PC-3 (cell line): ENCODE data around the gene RFX4. TPM values are rescaled to one million over a fixed set of nuclear protein-coding genes. Genes with fewer than 3 reads are reported as not detected.

Experiments used
- ATAC-seq: fragments of 200-7000 bp; cut with Tn5 transposase; 2 replicates; pipeline ENCODE4 v1.9.1; 2020; ENCODE audit warnings: mild to moderate bottlenecking, moderate library complexity
- Bru-seq: library from RNA; stranded (reverse); fragments of 400-500 nt; gene quantifications from one replicate; lab custom pipeline; 2021; lab: Mats Ljungman, UMichigan
- BruChase-seq, 2 experiments: library from RNA; stranded (reverse); fragments of 400-500 nt; gene quantifications; one replicate each; lab custom pipeline; 2021; lab: Mats Ljungman, UMichigan
- BruUV-seq: library from RNA; stranded (reverse); fragments of 400-500 nt; replicated peaks from 2 replicates; lab custom pipeline; 2021; lab: Mats Ljungman, UMichigan
- CTCF ChIA-PET: fragments of 300-600 bp; sonication (Branson Sonifier 250); formaldehyde crosslinking; loops from one replicate; lab custom pipeline; 2022; ENCODE audit warnings: antibody characterized with exemption; lab: Charles Lee
- POLR2A ChIA-PET: fragments of 300-600 bp; sonication (Branson Sonifier 250); formaldehyde crosslinking; loops from one replicate; lab custom pipeline; 2022; ENCODE audit warnings: antibody characterized with exemption; ENCODE audit not compliant: unreplicated experiment; lab: Charles Lee
- DNase-seq: peaks from one replicate; pipeline ENCODE4 v3.0.0-alpha.2; 2015
- H2AFZ ChIP-seq: fragments of 300-600 bp; sonication (generic); 2 replicates; pipeline ENCODE4 v1.6.0; 2016; ENCODE audit warnings: antibody characterized with exemption, low read length
- H3F3A ChIP-seq: fragments of 300-600 bp; sonication (generic); one replicate; pipeline ENCODE4 v1.6.0; 2017; ENCODE audit warnings: antibody characterized with exemption, low read length, control low read depth, mild to moderate bottlenecking; ENCODE audit not compliant: unreplicated experiment
- H3K27ac ChIP-seq: fragments of 300-600 bp; sonication (generic); 2 replicates; pipeline ENCODE4 v1.5.1; 2016; ENCODE audit warnings: mild to moderate bottlenecking, low read length
- H3K27me3 ChIP-seq: fragments of 300-600 bp; sonication (generic); 2 replicates; pipeline ENCODE4 v1.6.1; 2016; ENCODE audit warnings: low read length, mixed read lengths
- H3K36me3 ChIP-seq: fragments of 300-600 bp; sonication (generic); 2 replicates; pipeline ENCODE4 v1.6.1; 2016; ENCODE audit warnings: low read depth, mixed run types, low read length, mixed read lengths
- H3K4me1 ChIP-seq: fragments of 300-600 bp; sonication (generic); 2 replicates; pipeline ENCODE4 v1.5.1; 2016; ENCODE audit warnings: low read length; ENCODE audit not compliant: insufficient read depth
- H3K4me2 ChIP-seq: fragments of 300-600 bp; sonication (generic); 2 replicates; pipeline ENCODE4 v1.6.0; 2016; ENCODE audit warnings: low read length
- H3K4me3 ChIP-seq: fragments of 300-600 bp; sonication (generic); 2 replicates; pipeline ENCODE4 v1.5.1; 2016; ENCODE audit warnings: mild to moderate bottlenecking, low read length, mixed read lengths
- H3K79me2 ChIP-seq: fragments of 300-600 bp; sonication (generic); 2 replicates; pipeline ENCODE4 v1.6.1; 2017; ENCODE audit warnings: low read length, mixed read lengths
- H3K9ac ChIP-seq: fragments of 300-600 bp; sonication (generic); 2 replicates; pipeline ENCODE4 v1.6.0; 2016; ENCODE audit warnings: mild to moderate bottlenecking, low read length
- H3K9me2 ChIP-seq: fragments of 300-600 bp; sonication (generic); replicated peaks from 2 replicates; pipeline ENCODE4 v1.6.1; 2016; ENCODE audit warnings: mixed run types, low read length, mixed read lengths
- H3K9me3 ChIP-seq: fragments of 300-600 bp; sonication (generic); 2 replicates; pipeline ENCODE4 v1.6.1; 2016; ENCODE audit warnings: low read length, mixed read lengths
- H4K20me1 ChIP-seq: fragments of 300-600 bp; sonication (generic); 2 replicates; pipeline ENCODE4 v1.6.1; 2016; ENCODE audit warnings: low read length, mixed read lengths
- EZH2 ChIP-seq: fragments of 300-600 bp; sonication (generic); IDR thresholded peaks from one replicate; pipeline ENCODE4 v1.6.1; 2017; ENCODE audit warnings: antibody characterized with exemption, mild to moderate bottlenecking, low read length; ENCODE audit not compliant: unreplicated experiment
- EZH2phosphoT487 ChIP-seq: fragments of 300-600 bp; sonication (generic); IDR thresholded peaks from 2 replicates; pipeline ENCODE4 v1.6.1; 2018; ENCODE audit warnings: mild to moderate bottlenecking, antibody characterized with exemption, low read length, borderline replicate concordance
- intact Hi-C: fragments of 100-400 bp; cut with micrococcal nuclease; formaldehyde crosslinking; loops from 2 replicates; pipeline ENCODE4 v1.9.0; 2023
- long read RNA-seq: library from polyadenylated mRNA; unstranded; transcript quantifications from one replicate; pipeline ENCODE4 v2.0.0, GENCODE V29; 2021; ENCODE audit not compliant: unreplicated experiment
- total RNA-seq: library from RNA; depleted of rRNA; stranded (reverse); fragments of >200 nt; gene quantifications from 2 replicates; pipeline ENCODE4 v1.2.3, GENCODE V29; 2014; rRNA removed
- TF ChIP-seq, protein P1 (sequence below): fragments of 300-600 bp; sonication (generic); conservative IDR thresholded peaks from 2 replicates; pipeline ENCODE4 v1.5.1; 2017; ENCODE audit warnings: antibody characterized with exemption, low read depth, mild to moderate bottlenecking, low read length

Gene RFX4
- total RNA-seq: not detected in 2 replicates
- Bru-seq, nascent RNA: not detected
- BruChase-seq, experiment 1, labeled RNA remaining after a 6-hour chase: percentile 6 among the genes with signal in this experiment
- percentile 10 among the genes with signal in this experiment for BruChase-seq, experiment 2, labeled RNA remaining after a 2-hour chase
- long read RNA-seq: 0 reads

DNA sequence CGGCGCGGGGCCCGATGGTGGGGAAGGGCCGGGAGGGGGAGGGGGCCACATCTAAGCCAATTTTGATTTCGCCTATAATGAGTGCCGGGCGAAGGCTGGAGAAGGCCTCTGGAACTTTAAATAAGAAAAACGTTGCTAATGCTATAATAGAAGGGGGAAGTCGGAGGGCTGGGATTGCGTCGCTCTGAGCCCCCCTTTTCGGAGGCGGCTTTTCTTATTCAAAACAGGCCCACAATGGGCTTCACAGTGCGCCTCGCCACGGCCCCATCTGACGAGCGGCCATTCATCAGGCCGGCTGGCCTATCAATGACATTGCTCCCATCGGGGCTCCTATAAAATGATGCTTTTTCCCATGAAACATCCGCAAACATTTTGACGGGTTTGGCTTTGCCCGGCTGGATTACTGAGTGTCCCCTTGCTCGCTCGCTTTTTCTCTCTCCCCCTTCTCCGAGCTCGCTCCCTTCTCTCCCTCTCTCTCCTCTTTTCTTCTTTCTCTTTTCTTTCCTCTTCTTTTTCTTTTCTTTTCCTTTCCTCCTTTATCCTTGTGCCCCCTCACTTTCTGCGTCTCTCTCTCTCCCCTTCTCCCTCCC is at the start of gene RFX4:
RFX4 (plus strand) TSS at position 364 of the 590 bp plus-strand sequence. CDS start 317 bp downstream, outside the sequence.
- Histone ChIP-seq H3K9me2 (no peaks in the 10 kb centered on the region), H3K27me3 (peaks cover 97% of the 10 kb centered on the region), H3K79me2 (no peaks in the 10 kb centered on the region), H3K27ac (no peak within 1 kb of the TSS), H3F3A (no peaks in the 10 kb centered on the region), H2AFZ (no peak within 1 kb of the TSS), H3K9ac (no peak within 1 kb of the TSS), H4K20me1 (no peaks in the 10 kb centered on the region), H3K4me1 (no peaks in the 10 kb centered on the region), H3K4me2 (peak within 1 kb of the TSS; percentile 22; the same call in 1 of the 2 replicates), H3K36me3 (no peaks in the 10 kb centered on the region), H3K4me3 (no peak within 1 kb of the TSS), H3K9me3 (no peaks in the 10 kb centered on the region)
- DNase-seq (no peak), ATAC-seq (no peak; the same call in 1 of the 2 replicates)
- CTCF ChIA-PET: no interaction called here
- POLR2A ChIA-PET: no interaction called here
- BruUV-seq: no TSS peak
- peak; percentile 84 for TF ChIP-seq EZH2
- TF ChIP-seq EZH2phosphoT487: peak; percentile 32; the same call in 1 of the 2 replicates
- TF ChIP-seq, protein P1, sequence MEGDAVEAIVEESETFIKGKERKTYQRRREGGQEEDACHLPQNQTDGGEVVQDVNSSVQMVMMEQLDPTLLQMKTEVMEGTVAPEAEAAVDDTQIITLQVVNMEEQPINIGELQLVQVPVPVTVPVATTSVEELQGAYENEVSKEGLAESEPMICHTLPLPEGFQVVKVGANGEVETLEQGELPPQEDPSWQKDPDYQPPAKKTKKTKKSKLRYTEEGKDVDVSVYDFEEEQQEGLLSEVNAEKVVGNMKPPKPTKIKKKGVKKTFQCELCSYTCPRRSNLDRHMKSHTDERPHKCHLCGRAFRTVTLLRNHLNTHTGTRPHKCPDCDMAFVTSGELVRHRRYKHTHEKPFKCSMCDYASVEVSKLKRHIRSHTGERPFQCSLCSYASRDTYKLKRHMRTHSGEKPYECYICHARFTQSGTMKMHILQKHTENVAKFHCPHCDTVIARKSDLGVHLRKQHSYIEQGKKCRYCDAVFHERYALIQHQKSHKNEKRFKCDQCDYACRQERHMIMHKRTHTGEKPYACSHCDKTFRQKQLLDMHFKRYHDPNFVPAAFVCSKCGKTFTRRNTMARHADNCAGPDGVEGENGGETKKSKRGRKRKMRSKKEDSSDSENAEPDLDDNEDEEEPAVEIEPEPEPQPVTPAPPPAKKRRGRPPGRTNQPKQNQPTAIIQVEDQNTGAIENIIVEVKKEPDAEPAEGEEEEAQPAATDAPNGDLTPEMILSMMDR: no peak
- intact Hi-C loops: no loop called here

DNA sequence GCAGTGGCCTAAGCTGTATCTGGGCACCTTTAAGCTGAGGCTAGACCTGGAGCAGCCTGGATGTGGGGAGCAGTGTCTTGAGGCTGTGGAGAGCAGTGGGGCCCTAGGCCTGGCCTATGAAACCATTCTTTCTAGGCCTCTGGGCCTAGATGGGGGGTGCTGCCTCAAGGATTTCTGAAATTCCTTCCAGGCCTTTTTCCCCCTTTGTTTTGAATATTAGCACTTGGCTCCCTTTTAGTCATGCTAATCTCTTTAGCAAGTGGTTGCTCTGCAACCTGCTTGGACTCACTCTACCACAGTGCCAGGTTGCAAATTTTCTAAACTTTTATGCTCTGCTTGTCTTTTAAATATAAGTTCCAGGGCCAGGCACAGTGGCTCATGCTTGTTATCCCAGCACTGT is 41.6 kb upstream of the RFX4 start:
- no peaks in the 10 kb centered on the region for H3K9me2 ChIP-seq
- intact Hi-C loops: no loop called here
- no peaks in the 10 kb centered on the region for H3F3A ChIP-seq
- ChIA-PET POLR2A (no interaction called here), CTCF (no interaction called here)
- H3K9ac ChIP-seq: no peak overlapping the region
- H3K27ac ChIP-seq: no peak overlapping the region
- ATAC-seq (no peak), DNase-seq (no peak)
- no peaks in the 10 kb centered on the region for H3K4me1 ChIP-seq
- H3K9me3 ChIP-seq: no peaks in the 10 kb centered on the region
- no peak overlapping the region for H3K4me2 ChIP-seq
- H2AFZ ChIP-seq: no peak overlapping the region
- BruUV-seq: no TSS peak
- no peak overlapping the region for H3K4me3 ChIP-seq
- no peaks in the 10 kb centered on the region for H3K36me3 ChIP-seq
- TF ChIP-seq EZH2: no peak
- TF ChIP-seq EZH2phosphoT487: no peak
- TF ChIP-seq, protein P1: no peak
- 0 out of 2 replicates have a peak, but pooled peaks cover 6% of the 10 kb centered on the region for H3K27me3 ChIP-seq
- H3K79me2 ChIP-seq: no peaks in the 10 kb centered on the region
- no peaks in the 10 kb centered on the region for H4K20me1 ChIP-seq

DNA sequence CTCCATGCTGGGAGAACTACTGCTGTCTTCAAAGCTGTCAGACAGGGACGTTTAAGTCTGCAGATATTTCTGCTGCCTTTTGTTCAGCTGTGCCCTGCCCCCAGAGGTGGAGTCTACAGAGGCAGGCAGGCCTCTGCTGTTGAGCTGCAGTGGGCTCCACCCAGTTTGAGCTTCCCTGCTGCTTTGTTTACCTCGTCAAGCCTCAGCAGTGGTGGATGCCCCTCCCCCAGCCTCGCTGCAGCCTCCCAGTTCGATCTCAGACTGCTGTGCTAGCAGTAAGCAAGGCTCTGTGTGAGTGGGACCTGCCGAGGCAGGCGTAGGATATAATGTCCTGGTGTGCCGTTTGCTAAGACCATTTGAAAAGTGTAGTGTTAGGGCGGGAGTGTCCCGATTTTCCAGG is 31.4 kb upstream of the RFX4 start:
- no peak overlapping the region for H2AFZ ChIP-seq
- no peaks in the 10 kb centered on the region for H3K4me1 ChIP-seq
- H4K20me1 ChIP-seq: no peaks in the 10 kb centered on the region
- peaks cover 6% of the 10 kb centered on the region; the same call in 1 of the 2 replicates for H3K27me3 ChIP-seq
- intact Hi-C loops: no loop called here
- POLR2A ChIA-PET: no interaction called here
- H3K79me2 ChIP-seq: no peaks in the 10 kb centered on the region
- no peaks in the 10 kb centered on the region for H3K9me2 ChIP-seq
- no TSS peak for BruUV-seq
- no peaks in the 10 kb centered on the region for H3F3A ChIP-seq
- no peak overlapping the region for H3K27ac ChIP-seq
- H3K4me2 ChIP-seq: no peak overlapping the region
- H3K4me3 ChIP-seq: no peak overlapping the region
- ATAC-seq: no peak
- TF ChIP-seq EZH2: no peak
- TF ChIP-seq, protein P1: no peak
- TF ChIP-seq EZH2phosphoT487: no peak
- peak; percentile 8 for DNase-seq
- no peaks in the 10 kb centered on the region; the same call in 1 of the 2 replicates for H3K9me3 ChIP-seq
- H3K9ac ChIP-seq: no peak overlapping the region
- CTCF ChIA-PET: no interaction called here
- no peaks in the 10 kb centered on the region for H3K36me3 ChIP-seq
